Left lobe of liver (tissue), 2 donors: ENCODE data around the gene NEK11. TPM values are rescaled to one million over a fixed set of nuclear protein-coding genes. Genes with fewer than 3 reads are reported as not detected.
"Not testable (repeated sequence)": the region's sequence is repeated elsewhere in the genome, so short reads cannot be mapped to it uniquely, and the experiment has no call there.

ENCODE experiments used
- ATAC-seq: fragments of 200-7000 bp; cut with Tn5 transposase; one replicate; pipeline ENCODE4 v1.9.1; 2020; ENCODE audit warnings: mild to moderate bottlenecking, moderate library complexity
- DNase-seq: peaks from one replicate; pipeline ENCODE4 v3.0.0-alpha.2; 2020; ENCODE audit warnings: low spot score
- total RNA-seq: library from RNA; stranded (reverse); gene quantifications from one replicate; pipeline ENCODE4 v1.2.1, GENCODE V29; 2021
- donor health status: DM: no; HTN: no; CAD: no; lungs with moderate emphysema.
- donor health status: DM: no; HTN: yes; CAD: no.

NEK11 gene
- total RNA-seq, 1 donor from 2014 or later, result 0.48 TPM

DNA sequence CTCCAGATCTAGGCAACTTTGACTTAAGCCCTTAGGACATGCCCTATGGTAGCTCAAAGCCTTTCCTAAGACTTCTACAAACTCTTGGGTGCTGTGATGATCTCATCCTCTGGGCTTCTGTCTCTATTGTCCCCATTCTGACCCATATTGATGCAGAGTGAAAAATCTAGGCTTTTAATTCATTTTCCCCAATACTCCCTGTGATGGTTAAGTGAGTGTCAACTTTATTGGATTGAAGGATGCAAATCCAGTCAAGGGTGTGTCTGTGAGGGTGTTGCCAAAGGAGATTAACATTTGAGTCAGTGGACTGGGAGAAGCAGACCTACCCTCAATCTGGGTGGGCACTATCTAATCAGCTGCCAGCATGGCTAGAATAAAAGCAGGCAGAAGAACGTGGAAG is 257.6 kb downstream of the NEK11 start:
- DNase-seq (no peak), ATAC-seq (no peak)

DNA sequence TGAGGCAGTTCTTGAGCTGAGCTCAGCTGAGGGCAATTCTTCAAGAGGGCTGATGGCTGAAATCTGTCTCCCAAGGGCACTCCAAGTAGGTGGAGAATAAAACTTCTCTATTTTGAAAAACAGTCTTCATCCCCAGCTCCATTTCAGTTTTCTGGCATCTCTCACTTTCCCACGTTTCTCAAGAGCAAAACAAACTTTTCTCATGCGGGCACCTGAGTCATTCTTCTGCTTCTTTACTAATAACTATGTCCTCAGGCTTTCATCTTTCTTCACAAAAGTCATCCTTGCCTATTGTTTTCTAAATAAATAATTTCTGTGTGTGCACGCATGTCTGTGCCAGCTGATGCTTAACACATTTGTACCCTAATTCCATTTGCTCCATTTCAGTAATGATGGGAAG is 258.8 kb downstream of the NEK11 start:
- DNase-seq, result no peak
- ATAC-seq, result no peak

DNA sequence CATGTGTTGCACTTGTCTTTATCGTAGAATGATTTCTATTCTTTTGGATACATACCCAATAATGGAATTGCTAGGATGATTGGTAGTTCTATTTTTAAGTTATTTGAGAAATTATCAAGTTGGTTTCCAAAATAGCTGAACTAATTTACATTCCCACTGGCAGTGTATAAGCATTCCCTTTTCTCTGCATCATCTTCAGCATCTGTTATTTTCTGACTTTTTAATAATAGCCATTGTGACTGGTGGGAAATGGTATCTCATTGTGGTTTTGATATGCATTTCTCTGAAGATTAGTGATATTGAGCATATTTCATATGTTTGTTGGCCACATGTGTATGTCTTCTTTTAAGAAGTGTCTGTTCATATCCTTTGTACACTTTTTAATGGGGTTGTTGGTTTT is 273.2 kb downstream of the NEK11 start:
- ATAC-seq (no peak), DNase-seq (no peak)

DNA sequence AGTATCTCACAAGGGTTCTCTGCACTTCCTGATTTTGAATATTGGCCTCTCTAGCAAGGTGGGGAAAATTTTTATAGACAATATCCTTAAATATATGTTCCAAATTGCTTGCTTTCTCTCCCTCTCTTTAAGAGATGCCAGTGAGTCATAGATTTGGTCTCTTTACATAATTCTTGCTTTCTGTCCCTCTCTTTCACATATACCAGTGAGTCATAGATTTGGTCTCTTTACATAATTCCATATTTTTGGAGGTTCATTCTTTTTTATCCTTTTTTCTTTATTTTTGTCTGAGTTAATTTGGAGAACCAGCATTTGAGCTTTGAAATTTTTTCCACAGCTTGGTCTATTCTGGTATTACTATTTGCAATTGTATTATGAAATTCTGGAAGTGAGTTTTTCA is 277.2 kb downstream of the NEK11 start:
- DNase-seq, result no peak
- ATAC-seq, result no peak

DNA sequence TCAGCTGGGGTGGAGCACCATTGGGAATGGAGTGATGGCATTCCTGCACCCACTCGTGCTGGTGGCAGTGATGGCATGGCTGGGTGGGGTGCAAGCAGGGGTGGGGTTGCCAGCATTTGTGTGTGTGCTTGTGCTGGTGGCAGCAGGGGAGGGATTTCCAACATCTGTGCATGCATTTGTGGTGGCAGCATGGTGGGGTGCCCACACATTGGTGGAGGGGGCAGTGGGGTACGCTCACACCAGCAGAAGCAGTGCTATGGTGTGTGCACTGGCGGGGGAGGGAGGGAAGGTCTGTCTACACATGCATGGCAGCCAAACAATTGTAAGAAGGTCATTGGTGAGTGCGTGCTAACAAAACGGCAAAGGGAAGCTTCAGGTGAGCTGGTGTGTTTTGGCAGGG is 278.2 kb downstream of the NEK11 start:
- ATAC-seq (no peak), DNase-seq (no peak)

DNA sequence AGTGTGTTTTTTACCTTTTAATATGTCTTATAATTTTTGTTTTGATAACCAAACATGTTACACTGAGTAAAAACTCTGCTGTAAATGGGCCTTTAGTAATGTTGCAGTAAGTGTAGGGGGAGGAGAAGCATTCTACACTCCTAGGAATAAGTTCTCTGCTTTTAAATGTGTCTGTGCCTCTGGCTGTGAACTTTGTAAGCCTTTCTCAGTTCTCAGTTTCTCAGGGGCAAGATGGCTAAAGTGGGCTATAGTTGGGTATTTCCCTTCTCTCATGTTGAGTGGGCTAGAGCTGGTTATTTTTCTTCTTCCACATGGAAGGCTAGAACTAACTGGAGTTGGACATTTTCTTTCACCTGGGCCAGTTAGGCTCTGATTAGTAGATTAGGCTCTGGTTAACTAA is 279.6 kb downstream of the NEK11 start:
- no peak for DNase-seq

DNA sequence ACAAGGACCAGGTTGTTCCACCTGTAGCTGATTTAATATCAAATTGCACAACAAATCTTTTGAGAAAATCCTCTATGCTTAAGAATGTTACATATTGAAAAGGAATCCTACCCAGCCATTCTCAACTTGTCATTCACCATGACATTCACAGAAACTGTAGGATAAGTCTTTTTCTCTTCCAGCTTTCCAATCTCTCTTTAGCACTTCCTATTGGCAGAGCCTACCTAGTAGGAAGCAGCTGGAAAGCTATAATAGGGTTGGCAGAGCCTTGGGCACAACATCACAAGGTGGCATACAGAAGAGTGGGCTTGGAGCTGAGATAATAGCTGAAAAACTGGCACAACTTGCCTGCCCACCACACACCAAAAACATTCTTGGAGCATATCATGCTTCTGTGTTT is 287.6 kb downstream of the NEK11 start:
- ATAC-seq, result no peak
- DNase-seq, result no peak

More for the DNA sequence above, 279.6 kb downstream of the NEK11 start:
- no peak for ATAC-seq

DNA sequence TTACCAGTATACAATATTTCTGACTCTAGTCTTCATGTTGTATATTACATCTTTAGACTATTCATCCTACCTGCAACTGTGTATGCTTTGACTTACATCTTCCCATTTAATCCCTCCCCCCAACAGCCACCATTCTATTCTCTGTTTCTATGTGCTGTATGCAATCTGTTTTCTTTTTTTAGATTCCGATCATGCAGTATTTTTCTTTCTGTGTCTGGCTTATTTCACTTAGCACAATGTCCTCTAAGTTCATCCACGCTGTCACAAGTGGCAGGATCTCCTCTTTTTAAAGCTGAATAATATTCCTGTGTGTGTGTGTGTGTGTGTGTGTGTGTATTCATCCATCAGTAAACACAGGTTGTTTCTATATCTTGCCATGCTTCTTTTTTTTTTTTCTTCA is 288.5 kb downstream of the NEK11 start:
- DNase-seq (no peak), ATAC-seq (no peak)

DNA sequence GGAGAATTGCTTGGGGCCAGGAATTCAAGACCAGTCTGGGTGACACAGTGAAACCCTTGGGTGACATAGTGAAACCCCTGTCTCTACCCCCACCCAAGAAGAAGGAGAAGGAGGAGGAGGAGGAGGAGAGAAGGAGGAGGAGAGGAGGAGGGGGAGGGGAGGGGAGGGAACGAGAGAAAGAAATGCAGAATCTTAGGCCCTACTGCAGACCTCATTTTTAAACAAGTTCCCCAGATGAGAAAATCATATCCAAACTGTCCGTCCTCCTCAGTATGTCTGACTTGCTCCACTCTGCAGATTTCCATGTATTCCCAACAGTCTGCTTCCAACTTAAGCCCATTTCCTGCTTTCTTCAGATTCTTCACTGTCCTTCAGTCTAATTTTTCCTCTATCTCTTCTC is 291.0 kb downstream of the NEK11 start:
- DNase-seq (no peak), ATAC-seq (no peak)

DNA sequence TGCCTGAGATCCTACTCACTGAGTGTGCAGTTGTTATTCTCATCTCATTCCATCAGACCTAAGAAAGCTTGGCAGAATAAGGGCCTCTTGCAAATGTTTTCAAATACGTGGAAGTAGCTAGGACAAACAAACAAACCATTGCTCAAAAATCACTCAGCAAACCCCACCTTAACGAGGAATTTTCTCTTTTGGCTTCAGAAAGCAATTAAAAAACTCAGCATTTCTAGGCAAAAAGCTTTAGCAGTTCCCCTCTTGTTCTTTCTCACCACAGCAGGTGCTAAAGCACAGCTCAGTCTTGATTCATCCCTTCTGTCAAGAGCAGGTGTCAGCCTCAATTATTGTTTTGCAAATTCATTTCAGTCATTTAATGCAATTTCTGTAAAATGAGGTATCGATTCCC is 296.3 kb downstream of the NEK11 start:
- ATAC-seq (no peak), DNase-seq (no peak)

DNA sequence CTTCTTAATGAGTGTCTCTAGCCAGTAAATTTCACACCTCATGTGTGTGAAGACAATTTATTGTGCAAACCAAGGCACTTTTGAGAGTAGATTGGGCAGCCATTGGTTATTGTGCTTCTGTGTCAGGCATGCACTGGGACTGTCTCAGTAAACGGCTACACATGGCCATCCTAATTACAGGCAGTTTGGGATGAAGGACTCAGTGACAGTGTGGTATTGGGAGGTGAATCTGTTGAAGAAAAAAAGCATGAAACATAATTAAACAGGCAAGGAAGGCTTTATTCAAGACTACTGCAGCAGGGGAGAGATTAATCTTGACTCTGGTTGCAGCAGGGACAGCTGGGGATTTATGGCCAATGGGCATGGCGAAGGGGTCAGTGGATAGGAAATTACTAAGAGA is 297.1 kb downstream of the NEK11 start:
- ATAC-seq (no peak), DNase-seq (no peak)

DNA sequence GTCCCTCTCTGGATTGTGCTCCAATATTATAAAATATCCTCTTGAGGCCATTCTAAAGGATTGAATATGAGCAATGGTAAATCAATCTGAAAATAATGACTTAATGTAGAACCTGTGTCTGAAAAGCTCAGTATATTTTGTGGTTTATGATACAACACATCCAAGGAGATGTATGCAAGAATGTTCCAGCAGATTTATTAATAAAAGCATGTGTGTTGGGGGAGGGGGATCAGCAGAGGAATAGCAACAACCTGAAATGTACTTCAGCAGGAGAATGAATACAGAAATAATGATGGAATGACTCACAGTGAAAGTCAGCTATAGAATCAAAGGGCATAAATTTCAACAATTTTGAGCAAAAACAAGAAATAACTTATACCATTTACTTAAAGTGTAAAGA is 298.2 kb downstream of the NEK11 start:
- ATAC-seq (no peak), DNase-seq (no peak)

DNA sequence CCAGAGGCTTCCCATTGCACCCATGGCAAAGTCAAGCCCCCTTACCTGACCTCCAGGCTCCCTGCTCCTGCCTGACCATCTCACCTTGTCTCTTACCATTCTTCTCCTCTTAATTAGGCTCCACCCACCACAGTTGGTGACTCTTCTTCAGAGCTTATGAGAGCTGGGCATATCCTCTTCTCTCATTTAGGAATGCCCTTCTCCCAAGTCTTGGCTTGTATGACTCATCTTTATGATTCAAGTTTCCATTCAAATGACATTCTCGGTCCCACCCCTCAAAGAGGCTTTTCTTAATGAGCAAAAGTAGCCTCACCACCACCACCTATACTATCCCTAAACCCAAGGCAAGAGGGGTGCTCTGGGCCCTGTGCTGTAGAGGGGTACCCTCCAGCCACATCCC is 299.6 kb downstream of the NEK11 start:
- DNase-seq, result no peak
- ATAC-seq, result no peak

DNA sequence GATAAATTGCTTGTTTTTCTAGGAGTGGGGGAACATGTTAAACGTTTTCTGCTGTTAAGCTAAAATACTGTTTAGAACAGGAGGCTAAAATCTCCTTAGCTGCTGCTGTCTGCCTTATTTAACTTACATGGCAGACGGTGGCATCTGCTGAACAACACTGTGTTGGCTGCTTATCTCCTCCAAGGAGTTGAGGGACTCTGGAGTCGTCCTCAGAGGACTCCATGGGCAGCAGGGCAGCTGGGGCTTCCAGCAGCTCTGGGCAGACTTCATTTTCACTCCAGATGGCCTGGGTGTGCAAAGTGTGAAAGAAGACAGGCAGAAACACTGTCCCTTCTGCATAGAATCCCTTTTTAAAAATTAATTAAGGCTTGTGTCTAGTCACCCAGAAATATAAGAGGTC is 302.0 kb downstream of the NEK11 start:
- no peak for ATAC-seq

DNA sequence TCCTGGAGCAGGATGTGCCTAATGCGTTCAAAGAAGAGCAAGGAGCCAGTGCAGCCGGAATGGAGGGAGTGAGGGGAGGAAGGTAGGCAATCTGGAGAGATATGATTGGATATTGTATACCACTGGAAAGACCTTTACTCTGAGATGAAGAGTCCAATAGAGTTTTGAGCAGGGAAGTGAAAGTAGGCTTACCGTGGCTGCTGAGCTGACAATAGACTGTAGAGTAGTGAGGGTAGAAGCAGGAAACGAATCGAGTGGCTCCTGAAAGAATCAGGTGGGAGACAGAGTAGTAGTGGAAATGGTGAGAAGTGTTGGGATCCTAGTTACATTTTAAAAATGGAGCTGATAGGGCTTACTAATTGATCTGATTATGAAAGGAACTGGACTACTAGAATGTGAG is 303.1 kb downstream of the NEK11 start:
- no peak for ATAC-seq
- no peak for DNase-seq

More for the DNA sequence above, 302.0 kb downstream of the NEK11 start:
- DNase-seq, result no peak

DNA sequence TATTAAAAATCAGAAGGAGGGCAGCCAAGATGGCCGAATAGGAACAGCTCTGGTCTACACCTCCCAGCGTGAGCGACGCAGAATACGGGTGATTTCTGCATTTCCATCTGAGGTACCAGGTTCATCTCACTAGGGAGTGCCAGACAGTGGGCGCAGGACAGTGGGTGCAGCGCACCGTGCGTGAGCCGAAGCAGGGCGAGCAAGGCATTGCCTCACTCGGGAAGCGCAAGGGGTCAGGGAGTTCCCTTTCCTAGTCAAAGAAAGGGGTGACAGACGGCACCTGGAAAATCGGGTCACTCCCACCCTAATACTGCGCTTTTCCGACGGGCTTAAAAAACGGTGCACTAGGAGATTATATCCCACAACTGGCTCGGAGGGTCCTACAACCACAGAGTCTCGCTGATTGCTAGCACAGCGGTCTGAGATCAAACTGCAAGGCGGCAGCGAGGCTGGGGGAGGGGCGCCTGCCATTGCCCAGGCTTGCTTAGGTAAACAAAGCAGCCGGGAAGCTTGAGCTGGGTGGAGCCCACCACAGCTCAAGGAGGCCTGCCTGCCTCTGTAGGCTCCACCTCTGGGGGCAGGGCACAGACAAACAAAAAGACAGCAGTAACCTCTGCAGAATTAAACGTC is 304.9 kb downstream of the NEK11 start:
- not testable (repeated sequence) for ATAC-seq, DNase-seq

DNA sequence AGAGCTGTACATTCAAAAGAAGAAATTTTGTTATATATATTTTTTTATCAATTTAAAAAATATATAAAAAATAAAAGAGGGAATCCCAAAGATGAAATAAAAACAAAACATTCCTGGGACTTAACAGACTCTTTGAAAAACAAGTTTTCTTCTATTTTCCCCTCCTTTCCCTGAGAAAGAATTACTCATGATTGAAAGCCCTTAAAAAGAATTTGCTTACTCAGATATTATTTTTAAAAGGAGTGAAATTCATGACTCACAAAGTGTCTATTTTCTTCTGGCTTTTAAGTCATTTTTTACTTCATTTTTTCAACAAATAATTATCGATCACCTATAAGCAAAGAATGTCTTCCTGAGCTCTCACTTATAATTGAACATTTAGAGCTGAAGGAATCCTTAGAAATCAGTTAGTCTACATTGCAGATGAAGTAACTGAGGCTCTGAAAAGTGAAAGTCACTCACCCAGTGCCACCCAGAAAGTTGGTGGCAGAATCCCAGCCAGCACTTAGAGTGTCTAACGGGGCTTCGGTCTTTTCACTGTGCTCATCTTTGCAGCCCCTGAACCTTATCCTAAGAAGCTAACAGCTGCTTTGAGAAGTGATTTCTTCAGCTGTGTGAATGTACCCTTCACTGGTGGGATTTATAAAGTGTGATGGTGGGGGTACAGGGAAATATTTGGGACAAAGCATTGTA is 312.4 kb downstream of the NEK11 start:
- ATAC-seq, result no peak
- DNase-seq, result no peak

DNA sequence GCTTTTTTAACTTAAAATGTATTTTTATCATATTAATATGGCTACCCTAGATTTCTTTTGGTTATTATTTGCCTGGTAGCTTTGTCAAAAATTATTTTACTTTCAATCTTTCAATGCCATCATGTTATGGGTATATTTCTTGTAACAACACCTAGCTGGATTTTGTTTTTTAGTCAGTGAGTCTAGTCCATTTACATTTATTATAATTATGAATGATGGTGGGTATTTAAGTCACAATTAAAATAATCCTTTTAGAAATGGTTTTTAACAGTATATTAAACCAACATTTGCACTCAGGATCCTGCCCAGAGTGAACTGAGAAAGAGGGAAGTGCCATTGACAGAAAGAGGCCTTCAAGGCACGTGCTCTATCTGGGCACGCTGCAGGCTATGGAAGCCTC is 315.1 kb downstream of the NEK11 start:
- DNase-seq, result no peak
- ATAC-seq, result no peak

DNA sequence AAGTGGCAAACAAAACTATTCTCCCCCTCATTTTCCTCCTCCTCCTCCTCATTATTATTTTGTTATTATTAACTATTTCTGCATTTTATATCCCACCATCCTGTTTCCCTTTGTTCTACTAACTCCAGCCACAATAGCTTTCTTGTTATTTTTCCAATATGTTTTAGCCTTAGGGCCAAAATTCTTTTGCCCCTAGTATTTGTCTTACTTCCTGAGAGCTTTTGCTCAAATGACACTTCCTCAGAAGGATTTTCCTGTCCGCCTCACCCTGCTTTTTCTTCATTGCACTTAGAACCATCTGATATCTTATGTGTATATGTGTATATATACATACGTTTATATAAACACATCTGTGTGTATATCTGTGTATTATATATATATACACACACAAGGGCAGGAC is 322.2 kb downstream of the NEK11 start:
- ATAC-seq (no peak), DNase-seq (no peak)

DNA sequence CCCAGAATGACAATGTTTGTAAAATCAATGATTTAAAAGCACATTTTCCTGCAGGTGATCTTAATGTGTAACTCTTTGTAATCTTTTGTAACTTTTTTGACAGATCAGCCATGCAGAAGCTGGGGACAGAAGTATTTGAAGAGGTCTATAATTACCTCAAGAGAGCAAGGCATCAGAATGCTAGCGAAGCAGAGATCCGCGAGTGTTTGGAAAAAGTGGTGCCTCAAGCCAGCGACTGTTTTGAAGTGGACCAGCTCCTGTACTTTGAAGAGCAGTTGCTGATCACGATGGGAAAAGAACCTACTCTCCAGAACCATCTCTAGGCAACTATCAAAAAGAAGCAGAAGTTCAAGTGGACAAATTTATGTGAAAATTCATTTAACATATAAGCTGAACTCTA is 322.8 kb downstream of the NEK11 start:
- no peak for ATAC-seq

DNA sequence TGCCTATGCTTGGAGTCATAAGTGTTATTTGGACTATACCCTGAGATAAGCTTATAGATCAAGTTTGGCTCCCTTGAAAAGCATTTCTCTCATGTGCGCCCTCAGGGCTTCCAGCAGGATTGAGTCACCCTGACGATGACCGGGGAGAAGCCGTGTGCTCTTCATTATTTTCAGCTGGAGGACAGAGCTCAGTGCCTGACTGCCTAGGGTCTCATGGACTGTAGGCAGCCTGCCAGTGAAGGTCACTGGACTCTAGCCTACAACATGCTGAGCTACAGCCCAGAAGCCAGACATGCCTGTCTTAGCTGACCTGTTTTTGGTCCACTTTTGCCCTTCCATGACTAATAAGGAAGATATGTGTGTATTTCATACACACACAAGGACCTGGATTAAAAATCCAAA is 323.3 kb downstream of the NEK11 start:
- ATAC-seq (peak; percentile 70), DNase-seq (no peak)

More for the DNA sequence above, 322.8 kb downstream of the NEK11 start:
- no peak for DNase-seq

DNA sequence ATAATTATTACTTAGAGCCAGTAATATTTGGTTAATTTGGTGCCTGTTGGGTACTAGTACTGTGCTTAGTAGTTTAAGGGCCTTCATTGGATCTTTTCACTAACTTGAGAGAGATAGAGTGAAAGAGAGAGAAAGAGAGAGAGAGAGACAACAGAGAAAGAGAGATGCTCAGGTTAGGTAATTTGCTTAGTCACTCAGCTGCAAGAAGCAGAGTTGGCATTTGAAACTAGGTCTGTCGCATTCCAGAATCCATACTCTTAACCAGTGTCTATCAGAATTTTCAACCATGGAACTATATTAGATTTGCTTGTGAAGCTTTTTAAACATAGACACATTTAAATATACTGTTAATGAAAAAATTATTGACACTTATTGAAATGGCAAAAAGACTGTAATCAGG is 323.8 kb downstream of the NEK11 start:
- DNase-seq, result no peak
- ATAC-seq, result no peak
